HG02678 (cell line): ENCODE measurements around the gene CPM.
A peak's percentile ranks its signal among the peaks of the same experiment; 100 is the strongest.
"Not testable (repeated sequence)": the region's sequence is repeated elsewhere in the genome, so short reads cannot be mapped to it uniquely, and the experiment has no call there.

Source experiments
- ATAC-seq: cut with Tn5 transposase; IDR thresholded peaks from one replicate; pipeline ENCODE4 v1.9.1; 2021; ENCODE audit warnings: mild to moderate bottlenecking, moderate library complexity; ENCODE audit not compliant: unreplicated experiment

Gene CPM

GRCh38 chr12:68809190-68810026 lies 123.6 kb downstream of the CPM start:
- no peak for ATAC-seq

- ATAC-seq, result peak; percentile 54
Observed at GRCh38 chr12:68808388-68809189, 124.4 kb downstream of the CPM start.

GRCh38 chr12:68807576-68808387 lies 125.2 kb downstream of the CPM start, which contains the start of gene MDM2:
TSS of gene MDM2 (plus strand) at chr12:68808177. CDS start at chr12:68808478, 301 bp downstream.
- ATAC-seq, result peak; percentile 73

GRCh38 chr12:68807274-68807575 lies 125.7 kb downstream of the CPM start:
- ATAC-seq, result not testable (repeated sequence)

- no peak for ATAC-seq
Observed at GRCh38 chr12:68806488-68807237, 126.3 kb downstream of the CPM start.

- ATAC-seq, result no peak
Observed at GRCh38 chr12:68805592-68806120, 127.3 kb downstream of the CPM start.

GRCh38 chr12:68804657-68805591 lies 128.0 kb downstream of the CPM start:
- ATAC-seq, result no peak

- ATAC-seq, result no peak
Observed at GRCh38 chr12:68803948-68804656, 128.9 kb downstream of the CPM start.

- not testable (repeated sequence) for ATAC-seq
Observed at GRCh38 chr12:68802911-68803651, 129.9 kb downstream of the CPM start.

GRCh38 chr12:68802372-68802745 lies 130.6 kb downstream of the CPM start:
- ATAC-seq, result not testable (repeated sequence)
